ENCODE data around the gene AK2.

AK2 gene

DNA sequence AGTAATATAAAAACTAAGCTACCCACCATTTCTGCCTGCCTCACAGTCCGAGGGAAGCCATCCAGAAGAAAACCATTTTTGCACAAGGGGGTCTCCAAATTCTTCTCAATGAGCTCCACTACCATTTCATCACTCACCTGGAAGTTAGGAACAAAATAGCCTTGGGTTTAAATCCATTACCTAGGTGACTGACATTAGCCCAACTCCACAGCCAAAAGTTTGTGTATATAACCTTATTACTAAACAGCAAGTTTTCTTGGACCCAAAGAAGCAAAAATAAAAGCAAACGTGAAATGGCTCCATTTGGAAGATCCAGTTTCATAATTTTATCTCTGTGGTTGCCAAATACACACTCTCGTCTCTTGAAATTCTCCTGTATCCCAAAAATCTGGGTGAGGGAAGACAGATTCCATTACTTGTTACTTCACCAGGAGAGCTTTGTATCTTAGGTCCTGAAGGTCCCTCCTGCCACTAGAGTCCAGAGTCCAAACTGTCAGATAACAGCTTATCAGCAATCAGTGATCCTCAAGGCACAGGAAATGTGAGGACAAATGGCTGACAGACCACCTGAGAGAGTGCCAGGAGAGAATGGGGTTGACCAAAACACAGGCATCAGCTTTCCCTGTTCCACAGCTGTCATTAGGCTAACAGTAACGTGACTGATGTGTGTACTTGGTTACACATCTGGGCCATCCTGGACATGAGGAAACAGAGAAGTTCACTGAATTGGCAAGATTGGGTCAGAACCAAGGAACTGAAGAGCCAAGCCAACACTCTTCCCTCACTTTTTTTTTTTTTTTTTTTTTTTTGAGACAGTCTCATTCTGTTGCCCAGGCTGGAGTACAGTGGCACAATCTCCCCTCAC lies 14.9 kb downstream of the AK2 start:
- no peak for DNase-seq

DNA sequence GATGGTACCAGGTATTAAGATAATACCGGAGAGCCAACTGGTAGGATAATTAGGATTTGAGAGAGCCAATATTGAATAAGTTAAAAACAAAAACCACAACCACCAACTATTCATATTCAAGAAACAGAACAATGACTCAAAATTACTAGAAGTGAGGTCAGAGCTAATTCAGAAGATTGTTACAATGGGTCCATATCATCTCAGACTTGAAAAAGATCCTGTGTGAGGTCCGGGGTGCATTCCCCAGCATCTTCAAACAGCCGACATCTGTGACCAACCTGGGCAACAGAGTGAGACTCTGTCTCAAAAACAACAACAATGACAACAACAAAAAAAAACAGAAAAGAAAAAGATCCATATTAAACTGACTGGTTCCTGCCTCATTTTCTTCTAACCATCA lies 18.6 kb downstream of the AK2 start:
- DNase-seq, result no peak

DNA sequence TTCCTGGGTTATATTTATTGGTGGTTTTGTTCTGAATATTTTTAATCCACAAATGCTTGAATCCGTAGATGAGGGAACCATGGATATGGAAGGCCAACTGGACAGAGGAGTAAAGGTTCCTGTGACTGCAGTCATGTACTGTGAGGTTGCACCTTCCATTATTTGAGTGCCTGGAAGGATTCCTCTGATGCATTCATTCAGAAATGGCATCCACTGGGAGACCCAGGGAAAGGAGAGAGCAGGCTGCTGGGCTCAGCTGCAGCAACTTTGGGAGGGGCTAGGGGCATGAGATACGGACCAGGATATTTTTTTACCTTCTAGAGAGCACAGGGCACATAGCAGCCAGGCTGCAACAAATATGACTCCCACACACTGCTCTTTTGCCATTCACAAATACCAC lies 19.5 kb downstream of the AK2 start:
- DNase-seq, result no peak

GRCh38 chr1:33015216-33015615 lies 21.5 kb downstream of the AK2 start:
- DNase-seq, result no peak

- DNase-seq, result no peak
Measured at GRCh38 chr1:33014464-33015163, 22.1 kb downstream of the AK2 start.

DNA sequence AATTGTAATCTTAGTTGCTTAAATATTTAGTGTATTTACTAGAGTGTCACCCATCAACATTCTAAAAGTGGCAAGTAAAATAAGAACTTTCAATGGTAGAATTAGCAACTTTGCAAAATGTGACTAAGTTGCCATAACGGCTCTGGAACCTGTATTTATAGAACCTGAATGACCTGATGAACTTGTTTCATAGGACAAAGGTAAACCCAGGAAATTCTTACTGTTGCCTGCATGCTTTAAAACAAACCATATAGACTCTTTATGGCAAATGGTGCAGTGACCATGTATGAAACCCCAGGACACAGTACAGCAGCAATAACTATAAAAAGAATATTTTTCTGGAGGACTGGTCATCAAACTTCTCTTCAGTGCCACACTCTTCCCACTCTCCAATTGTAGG lies 22.9 kb downstream of the AK2 start:
- DNase-seq, result no peak

DNA sequence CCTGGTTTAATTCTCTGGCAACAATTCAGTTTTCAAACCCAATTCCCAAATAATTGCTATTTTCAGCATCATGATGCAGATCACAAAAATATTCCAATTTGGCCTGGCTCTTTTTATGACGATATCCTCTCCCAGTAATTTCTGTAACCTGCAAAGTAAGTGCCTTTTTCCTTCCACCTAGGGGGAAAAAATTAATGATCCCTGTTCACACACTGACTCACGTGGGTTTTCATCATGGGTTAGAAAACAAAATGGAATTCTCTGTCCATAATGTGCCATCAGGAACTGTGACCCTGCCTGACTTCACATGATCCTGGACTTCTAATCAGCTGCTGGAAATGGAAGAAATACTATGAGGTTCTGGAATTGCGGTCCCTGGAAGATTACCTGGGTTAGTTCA lies 24.5 kb downstream of the AK2 start:
- DNase-seq, result no peak

DNA sequence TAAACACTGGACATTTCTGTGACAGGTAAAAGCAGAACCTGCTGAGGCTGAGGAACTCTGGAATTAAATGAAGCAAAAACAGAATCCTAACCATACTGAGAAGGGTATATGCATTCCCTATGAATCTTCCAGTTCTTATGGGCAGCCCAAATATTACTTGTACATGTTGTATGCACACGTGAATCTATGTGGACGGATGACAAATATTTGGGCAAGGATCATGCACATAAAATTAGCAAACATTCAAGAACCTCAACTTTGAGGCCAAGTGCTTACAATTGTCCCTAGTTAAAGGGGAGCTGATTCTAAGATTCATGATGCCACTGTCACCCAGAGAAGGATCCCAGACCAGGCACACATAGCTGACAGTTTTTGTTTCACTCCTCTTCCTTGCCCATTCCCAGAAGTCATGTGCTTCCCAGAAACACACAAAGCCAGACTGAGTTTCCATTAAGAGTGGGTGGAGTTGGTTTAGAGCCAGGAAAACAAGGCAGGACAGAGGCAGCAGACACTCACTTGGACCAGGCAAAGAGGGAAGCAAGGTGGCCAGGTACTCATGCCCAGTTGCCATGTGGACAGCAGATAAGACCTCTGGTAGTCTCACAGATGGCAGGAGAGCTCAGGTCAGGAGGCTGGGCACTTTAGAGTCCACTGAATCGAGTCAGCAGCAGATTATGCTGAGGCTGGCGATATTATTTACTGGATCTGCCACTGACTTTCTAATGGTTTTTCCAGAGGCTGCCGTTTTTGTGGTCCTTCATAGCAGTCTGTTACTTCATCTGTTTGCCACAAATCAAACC lies 25.6 kb downstream of the AK2 start:
- no peak for DNase-seq

GRCh38 chr1:33009561-33009960 lies 27.1 kb downstream of the AK2 start:
- DNase-seq, result no peak

GRCh38 chr1:33008051-33008914 lies 28.4 kb downstream of the AK2 start:
- no peak for DNase-seq

GRCh38 chr1:33007190-33008050 lies 29.3 kb downstream of the AK2 start:
- DNase-seq, result peak in 1 of 5 experiments; percentile 57

GRCh38 chr1:33005838-33006421 lies 30.8 kb downstream of the AK2 start:
- no peak for DNase-seq

DNA sequence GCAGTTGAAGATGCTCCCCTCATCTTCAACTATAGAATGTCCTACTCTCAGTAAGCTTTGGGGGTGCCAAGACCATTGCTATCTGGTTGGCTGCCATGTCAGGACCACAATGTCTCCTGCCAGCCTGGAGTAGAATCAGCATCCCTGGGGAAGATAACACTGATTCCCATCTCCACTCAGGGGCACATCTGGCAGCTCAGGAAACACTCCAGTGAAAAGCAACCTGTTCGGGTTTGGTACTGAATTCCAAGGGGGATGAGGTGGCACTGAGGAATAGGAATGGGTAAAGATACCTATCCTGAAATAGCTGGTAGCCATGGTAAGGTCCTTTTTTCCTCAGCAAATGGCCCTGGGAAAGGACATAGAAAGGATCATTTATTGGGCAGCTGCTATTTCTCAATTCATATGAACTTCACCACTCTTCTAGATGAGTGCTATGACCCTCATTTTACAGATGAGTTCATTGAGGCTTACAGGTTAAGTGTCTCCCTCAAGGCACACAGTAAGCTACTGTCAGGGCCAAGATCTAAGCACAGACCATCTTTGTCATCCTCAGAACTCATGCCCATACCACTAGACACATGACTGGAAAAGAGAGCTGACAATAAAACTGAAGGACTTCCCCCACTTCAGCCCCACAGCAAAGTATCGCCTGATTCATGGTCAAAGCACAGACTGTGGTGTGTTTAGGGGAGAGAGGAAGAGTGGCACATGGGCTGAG lies 31.4 kb downstream of the AK2 start:
- DNase-seq, result no peak

- DNase-seq, result no peak
Measured at GRCh38 chr1:33004613-33005012, 32.1 kb downstream of the AK2 start.

DNA sequence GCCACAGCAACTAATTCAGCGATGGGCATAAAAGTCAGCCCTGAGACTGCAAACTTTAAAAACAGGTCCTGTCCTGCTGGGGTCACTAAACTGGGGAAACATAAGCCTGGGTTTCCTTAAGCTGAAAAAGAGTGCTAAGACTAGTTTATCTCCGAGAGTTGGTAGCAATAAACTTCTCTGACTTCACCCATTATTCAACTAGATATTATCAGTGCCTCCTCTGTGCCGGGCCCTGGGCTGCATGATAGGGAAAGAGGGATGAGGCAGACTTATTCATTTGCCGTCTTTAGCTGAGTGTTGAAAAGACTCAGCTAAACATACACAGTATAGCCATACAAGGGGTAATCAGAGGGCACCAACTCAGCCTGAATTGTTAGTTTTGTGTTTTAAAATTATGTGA lies 33.0 kb downstream of the AK2 start:
- DNase-seq, result no peak

DNA sequence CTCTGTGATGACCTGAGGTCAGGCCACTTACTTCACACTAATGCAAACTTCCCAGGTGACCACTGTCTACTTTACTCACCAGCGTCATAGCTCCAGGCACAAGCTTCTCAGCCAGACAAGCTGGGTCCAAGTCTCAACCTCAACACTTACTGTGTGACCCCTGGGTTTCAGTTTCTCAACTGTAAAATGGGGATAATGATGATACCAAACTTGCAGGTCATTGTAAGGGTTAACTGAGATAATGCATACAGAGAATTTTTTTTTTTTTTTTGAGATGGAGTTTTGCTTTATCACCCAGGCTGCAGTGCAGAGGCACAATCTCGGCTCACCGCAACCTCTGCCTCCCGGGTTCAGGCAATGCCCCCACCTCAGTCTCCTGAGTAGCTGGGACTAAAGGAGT lies 34.7 kb downstream of the AK2 start:
- DNase-seq, result no peak

DNA sequence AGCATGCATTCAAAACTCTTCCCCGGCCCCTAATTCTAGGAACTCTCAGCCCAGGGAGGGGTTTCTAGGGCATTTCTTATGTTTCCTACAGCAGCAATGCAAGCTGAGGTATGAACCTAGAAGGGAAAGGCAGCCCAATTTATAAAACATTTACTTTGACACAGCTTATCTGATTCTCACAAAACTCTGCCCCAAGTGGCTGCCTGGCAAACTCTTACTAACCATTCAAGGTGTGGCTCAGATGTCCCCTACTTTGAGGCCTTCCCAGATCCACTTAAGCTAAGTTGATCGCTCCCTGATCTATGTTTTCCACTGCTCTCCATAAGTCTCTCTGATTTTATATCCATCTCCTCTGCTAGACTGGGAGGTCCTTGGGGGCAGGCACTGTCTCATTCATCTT lies 35.4 kb downstream of the AK2 start:
- DNase-seq, result peak in 1 of 5 experiments; percentile 54

DNA sequence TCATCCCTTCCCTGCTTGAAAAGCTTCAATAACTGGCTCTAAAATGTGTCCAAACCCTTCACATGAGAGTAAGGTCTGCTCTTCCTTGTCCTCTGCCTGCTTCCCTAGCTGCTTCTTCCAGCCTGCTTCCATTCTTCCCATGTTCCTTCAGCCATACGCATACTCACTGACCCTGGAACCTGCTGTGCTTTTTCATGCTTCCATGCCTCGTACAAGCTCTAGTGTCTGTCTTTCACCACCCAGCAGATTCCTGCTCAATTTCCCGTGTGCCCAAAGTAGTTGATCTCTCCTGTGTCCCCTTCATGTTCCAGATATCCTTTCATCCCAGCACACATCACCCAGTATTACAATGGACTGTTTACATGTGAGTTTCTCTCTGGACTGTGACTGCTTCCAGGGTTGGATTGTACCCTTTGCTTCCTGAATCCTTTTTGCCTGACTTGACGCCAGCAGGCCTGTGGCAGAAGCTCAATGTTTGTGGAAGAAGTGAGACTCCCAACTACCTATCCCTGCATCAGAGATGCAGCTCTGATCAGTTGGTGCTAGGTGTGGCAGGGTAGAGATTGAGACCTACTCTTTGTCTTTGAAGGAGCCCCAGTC lies 36.2 kb downstream of the AK2 start:
- no peak for DNase-seq

- no peak for DNase-seq
Measured at GRCh38 chr1:32998997-32999396, 37.7 kb downstream of the AK2 start.

GRCh38 chr1:32998064-32998463 lies 38.6 kb downstream of the AK2 start:
- no peak for DNase-seq

Measured in T-helper 2 cell (primary cell).